Endothelial cell of umbilical vein (primary cell): ENCODE data around the gene NIN. TPM values are rescaled to one million over a fixed set of nuclear protein-coding genes. Genes with fewer than 3 reads are reported as not detected.

Experiments
- BruUV-seq: library from RNA; stranded (reverse); fragments of 400-500 nt; replicated peaks from 2 replicates; lab custom pipeline; 2021; lab: Mats Ljungman, UMichigan
- CTCF ChIA-PET: fragments of 300-600, 350-600 bp; sonication (Branson Sonifier 250); formaldehyde crosslinking; loops from one replicate; lab custom pipeline; 2021; ENCODE audit warnings: antibody characterized with exemption, inconsistent platforms; lab: Charles Lee
- POLR2A ChIA-PET: fragments of 300-600, 350-600 bp; sonication (Branson Sonifier 250); formaldehyde crosslinking; loops from one replicate; lab custom pipeline; 2021; ENCODE audit warnings: antibody characterized with exemption, inconsistent platforms; lab: Charles Lee
- DNase-seq: peaks from one replicate; pipeline ENCODE4 v3.0.0-alpha.2; 2011; ENCODE audit warnings: low read depth, low spot score
- FAIRE-seq: peaks from 2 replicates; lab custom pipeline; 2011; peaks lifted over from hg19 to GRCh38; lab: Jason Lieb, UNC
- H2AFZ ChIP-seq: 2 replicates; pipeline ENCODE4 v1.6.0; 2012; ENCODE audit warnings: low read depth, low read length, control low read depth, inconsistent platforms
- H3K27ac ChIP-seq: 2 replicates; pipeline ENCODE4 v1.5.1; 2011; ENCODE audit warnings: low read depth, mild to moderate bottlenecking, control low read depth, low read length, moderate library complexity; ENCODE audit not compliant: insufficient read depth
- H3K27me3 ChIP-seq, 2 experiments: 2 replicates each; pipeline versions ENCODE4 v1.6.0 to v1.6.1; 2011; ENCODE audit warnings: low read length in 2 of 2, mixed read lengths in 1 of 2; ENCODE audit not compliant: control insufficient read depth in 2 of 2, insufficient read depth in 2 of 2
- H3K36me3 ChIP-seq, 2 experiments: 2 replicates in 1 of 2; 3 replicates in 1 of 2; pipeline ENCODE4 v1.5.1; 2011; ENCODE audit warnings: low read length in 2 of 2, mild to moderate bottlenecking in 1 of 2, moderate library complexity in 1 of 2; ENCODE audit not compliant: control insufficient read depth in 2 of 2, insufficient read depth in 2 of 2; ENCODE audit errors: extremely low read depth in 1 of 2
- H3K4me1 ChIP-seq: 3 replicates; pipeline ENCODE4 v1.5.1; 2011; ENCODE audit warnings: mild to moderate bottlenecking, low read length; ENCODE audit not compliant: control insufficient read depth, insufficient read depth; ENCODE audit errors: extremely low read depth
- H3K4me2 ChIP-seq: 2 replicates; pipeline ENCODE4 v1.6.1; 2011; ENCODE audit warnings: low read length, control low read depth, mixed read lengths; ENCODE audit not compliant: insufficient read depth
- H3K4me3 ChIP-seq, 3 experiments: fragments of 200-600 bp in 1 of 3; sonication (generic), shearing (Covaris generic) in 1 of 3; replicated peaks in 1 of 3; 2 replicates each; pipeline ENCODE4 v1.5.1; 2011 to 2016; ENCODE audit warnings: control low read depth in 3 of 3, low read length in 3 of 3, mild to moderate bottlenecking in 2 of 3, inconsistent platforms in 1 of 3, low read depth in 1 of 3, moderate library complexity in 1 of 3; ENCODE audit not compliant: insufficient read depth in 1 of 3
- H3K79me2 ChIP-seq: 2 replicates; pipeline ENCODE4 v1.6.0; 2012; ENCODE audit warnings: low read length, inconsistent platforms; ENCODE audit not compliant: control insufficient read depth, insufficient read depth
- H3K9ac ChIP-seq: replicated peaks from 2 replicates; pipeline ENCODE3; 2011; ENCODE audit warnings: low read length, control low read depth; ENCODE audit not compliant: insufficient read depth; ENCODE audit errors: extremely low read depth
- H3K9me1 ChIP-seq: replicated peaks from 3 replicates; pipeline ENCODE4 v1.6.0; 2011; ENCODE audit warnings: mild to moderate bottlenecking, low read length; ENCODE audit not compliant: control insufficient read depth, insufficient read depth; ENCODE audit errors: extremely low read depth
- H3K9me3 ChIP-seq: replicated peaks from 2 replicates; pipeline ENCODE4 v1.5.1; 2012; ENCODE audit warnings: low read length, inconsistent platforms; ENCODE audit not compliant: control insufficient read depth, insufficient read depth
- H4K20me1 ChIP-seq: replicated peaks from 2 replicates; pipeline ENCODE3; 2011; ENCODE audit warnings: mild to moderate bottlenecking, low read length; ENCODE audit not compliant: control insufficient read depth, insufficient read depth; ENCODE audit errors: extremely low read depth
- CTCF ChIP-seq, 2 donors: IDR thresholded peaks; 1 replicate in 1 of 2; 2 replicates in 1 of 2; pipeline ENCODE4 v1.5.1; 2011; ENCODE audit warnings: low read length in 2 of 2, mild to moderate bottlenecking in 2 of 2, moderate library complexity in 2 of 2, control low read depth in 1 of 2, inconsistent platforms in 1 of 2, low read depth in 1 of 2; ENCODE audit not compliant: insufficient read depth in 1 of 2; ENCODE audit errors: extremely low read depth in 1 of 2
- EZH2 ChIP-seq: IDR thresholded peaks from 2 replicates; pipeline ENCODE4 v1.6.1; 2012; ENCODE audit warnings: borderline replicate concordance, low read depth, mild to moderate bottlenecking, moderate library complexity, low read length, inconsistent platforms; ENCODE audit not compliant: severe bottlenecking
- FOS ChIP-seq: IDR thresholded peaks from 2 replicates; pipeline ENCODE4 v1.6.1; 2011; ENCODE audit warnings: mild to moderate bottlenecking, low read length, moderate library complexity, borderline replicate concordance; ENCODE audit not compliant: insufficient read depth
- GATA2 ChIP-seq: IDR thresholded peaks from 2 replicates; pipeline ENCODE4 v1.7.0; 2011; ENCODE audit warnings: low read depth, mild to moderate bottlenecking, moderate library complexity, mixed read lengths, low read length; ENCODE audit not compliant: insufficient read length, insufficient read depth
- JUN ChIP-seq: IDR thresholded peaks from 2 replicates; pipeline ENCODE4 v1.6.1; 2011; ENCODE audit warnings: borderline replicate concordance, low read depth; ENCODE audit not compliant: insufficient read length, insufficient read depth
- MAX ChIP-seq: IDR thresholded peaks from 2 replicates; pipeline ENCODE4 v1.6.1; 2011; ENCODE audit not compliant: insufficient read depth, insufficient read length
- MYC ChIP-seq: IDR thresholded peaks from one replicate; pipeline ENCODE4 v1.6.1; 2011; ENCODE audit warnings: mild to moderate bottlenecking, low read depth, low read length
- POLR2A ChIP-seq: IDR thresholded peaks from 2 replicates; pipeline ENCODE4 v1.6.1; 2012; ENCODE audit warnings: low read depth, mild to moderate bottlenecking, control low read depth, low read length
- POLR2AphosphoS5 ChIP-seq: IDR thresholded peaks from 2 replicates; pipeline ENCODE4 v1.6.1; 2012; ENCODE audit warnings: low read depth, mild to moderate bottlenecking, control low read depth, low read length, moderate library complexity; ENCODE audit not compliant: insufficient read depth
- dilution Hi-C: fragments of 300-500 bp; cut with MboI; formaldehyde crosslinking; loops from one replicate; pipeline ENCODE4 v1.15.0; 2019; ENCODE audit warnings: low sequenced_read_pairs; ENCODE audit not compliant: extremely low pct_ligation_motif_present
- intact Hi-C: fragments of 100-400 bp; cut with micrococcal nuclease; formaldehyde crosslinking; loops from one replicate; pipeline ENCODE4 v1.10.0; 2022
- polyA plus RNA-seq, 4 experiments: library from polyadenylated mRNA; depleted of rRNA in 3 of 4; stranded (reverse) in 3 of 4; unstranded in 1 of 4; fragments of >200 nt; gene quantifications; 2 replicates each; pipeline versions ENCODE4 v1.2.1 to v1.2.3, GENCODE V29; 2011 to 2012; ENCODE audit warnings: missing spikeins in 1 of 4
- total RNA-seq: library from RNA; stranded (reverse); gene quantifications from 2 replicates; pipeline ENCODE4 v1.2.3, GENCODE V29; 2021

The NIN gene
- total and polyA plus RNA-seq, 2 donors (not counting 3 experiments of a cell fraction or from before 2014, with no cell fraction given), result 7.1 to 76.3 TPM

GRCh38 chr14:50736932-50737419, 94.0 kb downstream of the NIN start:
- DNase-seq, result no peak
- CTCF ChIA-PET, result interaction anchor here (0.6 to 5.7 kb wide), 7 partner anchors 16 to 1041 kb away, joined by 3 to 30 read pairs (median 3); no protein-coding TSS in a partner anchor
- POLR2A ChIA-PET, result interaction anchor here (0.5 kb wide), 1 partner anchor 91 kb away, joined by 3 read pairs; no protein-coding TSS in a partner anchor

More at GRCh38 chr14:50736932-50737419, 94.0 kb downstream of the NIN start:
- Histone ChIP-seq H3K27ac (no peak overlapping the region), H3K9me1 (no peaks in the 10 kb centered on the region), H3K4me2 (no peak overlapping the region), H3K4me3 (no peak overlapping the region), H3K36me3 (peaks cover 12 to 19% of the 10 kb centered on the region in 2 experiments), H3K4me1 (peaks cover 11% of the 10 kb centered on the region), H4K20me1 (no peaks in the 10 kb centered on the region), H3K27me3 (no peaks in the 10 kb centered on the region), H3K9me3 (no peaks in the 10 kb centered on the region), H2AFZ (no peak overlapping the region), H3K79me2 (no peaks in the 10 kb centered on the region), H3K9ac (no peak overlapping the region)
- no peak for FAIRE-seq
- BruUV-seq, result no TSS peak
- TF ChIP-seq FOS (no peak), POLR2AphosphoS5 (no peak), JUN (no peak), MYC (no peak), CTCF (IDR thresholded peaks at IDR 0.05; ENCODE audit: extremely low read depth in 1 of 2, insufficient read depth in 1 of 2, low read depth in 1 of 2, low read length in 2 of 2) (no peak), POLR2A (no peak), GATA2 (no peak), EZH2 (no peak), MAX (no peak)
- dilution Hi-C loops (no loop called here), intact Hi-C loops (no loop called here)
